BLaER1 treated with 17β-estradiol and CSF1 and Interleukin-3, amounts not matched to agents 10 nM and 100 nM (cell line): Measurements from ENCODE around the gene SDR9C7.
"Not testable (repeated sequence)": the region's sequence is repeated elsewhere in the genome, so short reads cannot be mapped to it uniquely, and the experiment has no call there.

ENCODE experiments used
- H3K27ac ChIP-seq, 11 experiments: shearing (Covaris generic); formaldehyde crosslinking; 2 replicates each; pipeline ENCODE4 v1.8.1; 2022
- H3K27me3 ChIP-seq, 11 experiments: shearing (Covaris generic); formaldehyde crosslinking; 2 replicates each; pipeline ENCODE4 v1.8.1; 2022
- H3K36me3 ChIP-seq, 11 experiments: shearing (Covaris generic); formaldehyde crosslinking; 2 replicates each; pipeline ENCODE4 v1.8.1; 2022
- H3K4me1 ChIP-seq, 10 experiments: shearing (Covaris generic); formaldehyde crosslinking; 2 replicates each; pipeline ENCODE4 v1.8.1; 2022
- H3K4me2 ChIP-seq, 11 experiments: shearing (Covaris generic); formaldehyde crosslinking; 2 replicates each; pipeline ENCODE4 v1.8.1; 2022
- H3K4me3 ChIP-seq, 10 experiments: shearing (Covaris generic); formaldehyde crosslinking; 2 replicates each; pipeline ENCODE4 v1.8.1; 2022
- H3K9ac ChIP-seq, 11 experiments: shearing (Covaris generic); formaldehyde crosslinking; 2 replicates each; pipeline ENCODE4 v1.8.1; 2022
- H3K9me3 ChIP-seq, 11 experiments: shearing (Covaris generic); formaldehyde crosslinking; replicated peaks in 1 of 11; 2 replicates each; pipeline ENCODE4 v1.8.1; 2022
- H4K20me1 ChIP-seq, 11 experiments: shearing (Covaris generic); formaldehyde crosslinking; 2 replicates each; pipeline ENCODE4 v1.8.1; 2022
- Cebpa-rat ChIP-seq, 11 experiments: shearing (Covaris generic); IDR thresholded peaks; 2 replicates each; pipeline ENCODE4 v1.8.1; 2022

SDR9C7 gene

GRCh38 chr12:56933826-56934625 lies at the start of gene SDR9C7:
Gene SDR9C7 (minus strand): TSS chr12:56934408. CDS start chr12:56934261, 147 bp downstream.
- Histone ChIP-seq H3K27me3 (no peaks in the 10 kb centered on the region), H3K9ac (no peak within 1 kb of the TSS), H3K4me3 (no peak within 1 kb of the TSS), H3K36me3 (no peaks in the 10 kb centered on the region), H3K4me1 (peaks cover 0 to 35% (median 13%) of the 10 kb centered on the region in 10 experiments; a peak in 16 of 20 replicates), H4K20me1 (no peaks in the 10 kb centered on the region), H3K9me3 (0 out of 22 replicates have a peak, but pooled peaks cover 0 to 5% (median 0%) of the 10 kb centered on the region in 11 experiments), H3K4me2 (peak within 1 kb of the TSS in 4 of 11 experiments; percentile 18 to 87 (median 76); a peak in 7 of 22 replicates), H3K27ac (peak within 1 kb of the TSS in 1 of 11 experiments; percentile 18; a peak in 2 of 22 replicates)
- no peak for TF ChIP-seq Cebpa-rat (IDR thresholded peaks at IDR 0.05)

GRCh38 chr12:56983386-56983785 lies 49.2 kb upstream of the SDR9C7 start:
- no peaks in the 10 kb centered on the region for H3K27me3 ChIP-seq
- no peak for TF ChIP-seq Cebpa-rat (IDR thresholded peaks at IDR 0.05)
- peaks cover 13 to 24% (median 16%) of the 10 kb centered on the region in 10 experiments for H3K4me1 ChIP-seq
- H3K4me3 ChIP-seq: no peak overlapping the region
- H4K20me1 ChIP-seq: no peaks in the 10 kb centered on the region
- no peak overlapping the region for H3K9ac ChIP-seq
- no peak overlapping the region for H3K4me2 ChIP-seq
- H3K36me3 ChIP-seq: no peaks in the 10 kb centered on the region
- H3K27ac ChIP-seq: no peak overlapping the region
- no peaks in the 10 kb centered on the region; a peak in 1 of 22 replicates for H3K9me3 ChIP-seq

GRCh38 chr12:56982578-56983236 lies 48.5 kb upstream of the SDR9C7 start:
- not testable (repeated sequence) for H3K27ac ChIP-seq, H3K36me3 ChIP-seq
- peaks cover 6 to 18% (median 9%) of the 10 kb centered on the region in 10 experiments for H3K4me1 ChIP-seq

DNA sequence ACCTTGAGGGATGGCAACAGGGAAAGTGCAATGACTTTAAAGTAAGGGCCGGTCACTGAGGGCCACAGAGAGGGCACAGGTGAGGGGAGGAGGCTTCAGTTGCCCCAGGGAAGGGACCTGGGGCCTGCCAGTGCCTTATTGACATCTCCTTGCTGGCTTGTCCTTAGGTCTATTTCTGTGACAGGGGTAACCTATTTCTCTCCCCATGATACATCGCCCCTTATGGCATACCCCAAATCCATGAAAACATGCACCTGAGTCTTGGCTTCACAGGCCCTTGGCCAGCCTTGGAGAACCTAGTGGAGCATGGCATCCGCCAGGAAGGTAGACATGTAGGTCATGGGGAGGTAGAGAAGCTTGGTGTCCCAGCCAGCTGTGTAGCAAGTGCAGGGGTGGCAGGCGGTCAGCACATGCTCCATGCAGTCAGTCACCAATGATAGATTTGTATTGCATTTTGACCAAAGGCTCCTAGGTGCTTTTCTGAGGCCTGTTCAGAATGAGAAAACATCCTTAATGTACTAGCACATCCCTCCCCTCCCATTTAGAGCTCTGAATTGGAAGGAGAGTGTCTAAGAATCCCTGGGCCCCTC lies 46.8 kb upstream of the SDR9C7 start:
- Histone ChIP-seq H3K4me3 (no peak overlapping the region), H3K36me3 (no peaks in the 10 kb centered on the region), H3K27ac (no peak overlapping the region), H3K27me3 (no peaks in the 10 kb centered on the region), H3K9me3 (peaks cover 0 to 6% (median 0%) of the 10 kb centered on the region in 11 experiments; a peak in 1 of 22 replicates), H3K4me1 (peaks cover 0 to 8% (median 0%) of the 10 kb centered on the region in 10 experiments; a peak in 2 of 20 replicates), H3K9ac (no peak overlapping the region), H3K4me2 (no peak overlapping the region), H4K20me1 (no peaks in the 10 kb centered on the region)
- TF ChIP-seq Cebpa-rat (IDR thresholded peaks at IDR 0.05): no peak

More at GRCh38 chr12:56982578-56983236, 48.5 kb upstream of the SDR9C7 start:
- not testable (repeated sequence) for H3K27me3 ChIP-seq, H3K4me3 ChIP-seq, H4K20me1 ChIP-seq, H3K9me3 ChIP-seq, H3K9ac ChIP-seq, H3K4me2 ChIP-seq

DNA sequence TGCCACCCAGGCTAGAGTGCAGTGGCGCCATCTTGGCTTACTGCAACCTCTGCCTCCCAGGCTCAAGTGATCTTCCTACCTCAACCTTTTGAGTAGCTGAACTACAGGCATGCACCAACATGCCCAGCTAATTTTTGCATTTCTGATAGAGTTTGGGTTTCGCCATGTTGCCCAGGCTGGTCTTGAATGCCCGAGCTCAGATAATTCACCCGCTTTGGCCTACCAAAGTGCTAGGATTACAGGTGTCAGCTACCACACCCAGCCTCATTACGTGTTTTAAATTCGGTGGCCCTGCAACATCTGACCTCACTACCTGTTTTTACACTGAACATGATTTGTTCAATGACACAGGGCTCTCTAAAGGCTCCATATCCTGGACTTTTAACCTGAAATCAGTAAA lies 46.1 kb upstream of the SDR9C7 start:
- Histone ChIP-seq H4K20me1 (no peaks in the 10 kb centered on the region), H3K9ac (no peak overlapping the region), H3K27ac (no peak overlapping the region), H3K36me3 (no peaks in the 10 kb centered on the region), H3K4me3 (no peak overlapping the region), H3K27me3 (no peaks in the 10 kb centered on the region), H3K4me2 (no peak overlapping the region), H3K9me3 (peaks cover 0 to 6% (median 0%) of the 10 kb centered on the region in 11 experiments; a peak in 1 of 22 replicates), H3K4me1 (peaks cover 0 to 8% (median 0%) of the 10 kb centered on the region in 10 experiments; a peak in 2 of 20 replicates)
- no peak for TF ChIP-seq Cebpa-rat (IDR thresholded peaks at IDR 0.05)

DNA sequence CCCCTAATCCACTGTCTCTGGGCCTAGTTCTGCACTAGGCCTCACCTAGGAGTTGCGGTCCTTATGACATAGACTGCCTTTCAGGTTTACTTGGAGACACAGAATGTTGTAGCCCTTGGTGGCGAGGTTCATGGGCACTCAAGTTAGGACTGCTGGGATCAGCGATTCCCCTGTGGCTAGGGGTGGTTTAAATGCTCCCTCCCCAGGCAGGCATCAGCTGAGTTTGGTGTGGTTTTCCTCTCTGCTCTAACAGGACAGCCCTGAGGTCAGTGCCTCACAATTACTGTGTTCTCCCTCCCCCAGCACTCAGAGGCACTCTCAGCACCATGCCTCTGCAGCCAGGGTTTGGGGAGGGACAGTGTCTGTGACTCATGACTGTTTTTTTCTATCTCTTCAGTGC lies 45.4 kb upstream of the SDR9C7 start:
- H4K20me1 ChIP-seq: no peaks in the 10 kb centered on the region
- H3K4me1 ChIP-seq: peaks cover 0 to 8% (median 0%) of the 10 kb centered on the region in 10 experiments; a peak in 2 of 20 replicates
- peaks cover 0 to 6% (median 0%) of the 10 kb centered on the region in 11 experiments; a peak in 1 of 22 replicates for H3K9me3 ChIP-seq
- no peaks in the 10 kb centered on the region for H3K36me3 ChIP-seq
- peak overlapping the region in 2 of 11 experiments; percentile 12 to 41; a peak in 3 of 22 replicates for H3K4me2 ChIP-seq
- no peak overlapping the region for H3K4me3 ChIP-seq
- no peak overlapping the region for H3K27ac ChIP-seq
- TF ChIP-seq Cebpa-rat (IDR thresholded peaks at IDR 0.05): no peak
- no peaks in the 10 kb centered on the region for H3K27me3 ChIP-seq
- H3K9ac ChIP-seq: no peak overlapping the region

DNA sequence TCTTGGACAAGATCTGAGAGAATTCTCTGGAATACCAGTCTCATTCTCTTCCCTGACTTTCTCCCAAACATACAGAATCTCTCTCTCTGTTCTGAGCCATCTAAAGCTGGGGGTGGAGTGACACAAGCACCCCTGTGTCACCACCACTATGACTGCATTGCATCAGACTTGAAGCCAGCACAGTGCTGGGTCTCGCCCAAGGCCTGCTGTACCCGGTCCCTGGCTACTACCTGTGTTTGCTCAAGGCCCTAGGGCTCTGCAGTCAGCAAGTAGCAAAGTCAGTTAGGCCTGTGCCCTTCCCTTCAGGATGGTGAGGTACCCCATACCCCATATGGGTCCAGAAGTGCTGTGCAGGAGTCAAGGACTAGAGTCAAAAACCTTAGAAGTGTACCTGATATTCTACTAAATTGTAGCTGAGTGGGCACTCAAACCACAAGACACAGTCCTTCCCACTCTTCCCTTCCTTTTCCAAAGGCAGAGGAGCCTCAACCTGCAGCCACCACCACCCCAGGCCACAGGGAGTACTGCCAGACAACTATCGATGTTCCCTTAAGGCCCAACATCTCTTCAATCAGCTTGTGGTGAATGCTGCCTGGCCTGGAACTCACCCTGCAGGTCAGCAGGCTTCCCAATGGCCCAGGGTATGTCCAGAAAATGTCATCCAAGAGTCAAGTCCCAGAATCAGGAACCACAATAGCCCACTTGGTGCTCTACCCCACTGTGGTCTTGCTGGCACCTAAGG lies 44.4 kb upstream of the SDR9C7 start:
- Histone ChIP-seq H3K9ac (no peak overlapping the region), H3K27ac (no peak overlapping the region), H4K20me1 (no peaks in the 10 kb centered on the region), H3K4me1 (peaks cover 0 to 8% (median 0%) of the 10 kb centered on the region in 10 experiments; a peak in 2 of 20 replicates), H3K4me3 (no peak overlapping the region), H3K27me3 (no peaks in the 10 kb centered on the region), H3K36me3 (no peaks in the 10 kb centered on the region), H3K4me2 (no peak overlapping the region), H3K9me3 (peaks cover 0 to 6% (median 0%) of the 10 kb centered on the region in 11 experiments; a peak in 1 of 22 replicates)
- TF ChIP-seq Cebpa-rat (IDR thresholded peaks at IDR 0.05): no peak

- not testable (repeated sequence) for H3K9me3 ChIP-seq, H3K4me3 ChIP-seq, H3K27ac ChIP-seq
Measured at GRCh38 chr12:56977361-56977760, 43.2 kb upstream of the SDR9C7 start.

DNA sequence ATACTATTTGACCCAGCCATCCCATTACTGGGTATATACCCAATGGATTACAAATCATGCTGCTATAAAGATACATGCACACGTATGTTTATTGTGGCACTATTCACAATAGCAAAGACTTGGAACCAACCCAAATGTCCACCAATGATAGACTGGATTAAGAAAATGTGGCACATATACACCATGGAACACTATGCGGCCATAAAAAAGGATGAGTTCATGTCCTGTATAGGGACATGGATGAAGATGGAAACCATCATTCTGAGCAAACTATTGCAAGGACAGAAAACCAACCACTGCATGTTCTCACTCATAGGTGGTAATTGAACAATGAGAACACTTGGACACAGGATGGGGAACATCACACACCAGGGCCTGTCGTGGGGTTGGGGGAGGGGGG lies 40.0 kb upstream of the SDR9C7 start:
- H3K9ac ChIP-seq, H3K9me3 ChIP-seq, H3K36me3 ChIP-seq, H3K27me3 ChIP-seq, H4K20me1 ChIP-seq, H3K27ac ChIP-seq, H3K4me3 ChIP-seq, H3K4me2 ChIP-seq, H3K4me1 ChIP-seq: not testable (repeated sequence)

More at GRCh38 chr12:56977361-56977760, 43.2 kb upstream of the SDR9C7 start:
- H3K4me2 ChIP-seq, H3K9ac ChIP-seq, H3K4me1 ChIP-seq, H3K27me3 ChIP-seq, H3K36me3 ChIP-seq, H4K20me1 ChIP-seq: not testable (repeated sequence)

- H3K36me3 ChIP-seq, H3K4me1 ChIP-seq, H3K27me3 ChIP-seq, H4K20me1 ChIP-seq, H3K9ac ChIP-seq, H3K27ac ChIP-seq, H3K4me3 ChIP-seq: not testable (repeated sequence)
- Histone ChIP-seq H3K9me3 (peaks cover 4 to 13% (median 11%) of the 10 kb centered on the region in 11 experiments; a peak in 18 of 22 replicates), H3K4me2 (peak overlapping the region in 4 of 11 experiments; percentile 33 to 55 (median 48); a peak in 6 of 22 replicates)
Measured at GRCh38 chr12:56968910-56969309, 34.7 kb upstream of the SDR9C7 start.

DNA sequence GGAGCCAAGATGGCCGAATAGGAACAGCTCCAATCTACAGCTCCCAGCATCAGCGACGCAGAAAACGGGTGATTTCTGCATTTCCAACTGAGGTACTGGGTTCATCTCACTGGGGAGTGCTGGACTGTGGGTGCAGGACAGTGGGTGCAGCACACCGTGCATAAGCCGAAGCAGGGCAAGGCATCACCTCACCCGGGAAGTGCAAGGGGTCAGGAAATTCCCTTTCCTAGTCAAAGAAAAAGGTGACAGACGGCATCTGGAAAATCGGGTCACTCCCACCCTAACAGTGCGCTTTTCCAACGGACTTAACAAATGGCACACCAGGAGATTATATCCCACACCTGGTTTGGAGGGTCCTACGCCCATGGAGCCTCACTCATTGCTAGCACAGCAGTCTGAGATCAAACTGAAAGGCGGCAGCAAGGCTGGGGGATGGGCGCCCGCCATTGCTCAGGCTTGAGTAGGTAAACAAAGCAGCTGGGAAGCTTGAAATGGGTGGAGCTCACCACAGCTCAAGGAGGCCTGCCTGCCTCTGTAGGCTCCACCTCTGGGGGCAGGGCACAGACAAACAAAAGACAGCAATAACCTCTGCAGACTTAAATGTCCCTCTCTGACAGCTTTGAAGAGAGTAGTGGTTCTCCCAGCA lies 31.9 kb upstream of the SDR9C7 start:
- not testable (repeated sequence) for H3K9ac ChIP-seq, H3K27ac ChIP-seq, H3K27me3 ChIP-seq, H4K20me1 ChIP-seq, H3K4me2 ChIP-seq, H3K36me3 ChIP-seq, H3K4me3 ChIP-seq
- H3K9me3 ChIP-seq: peaks cover 8 to 28% (median 21%) of the 10 kb centered on the region in 11 experiments; a peak in 20 of 22 replicates
- peaks cover 0 to 16% (median 0%) of the 10 kb centered on the region in 10 experiments; a peak in 7 of 20 replicates for H3K4me1 ChIP-seq

DNA sequence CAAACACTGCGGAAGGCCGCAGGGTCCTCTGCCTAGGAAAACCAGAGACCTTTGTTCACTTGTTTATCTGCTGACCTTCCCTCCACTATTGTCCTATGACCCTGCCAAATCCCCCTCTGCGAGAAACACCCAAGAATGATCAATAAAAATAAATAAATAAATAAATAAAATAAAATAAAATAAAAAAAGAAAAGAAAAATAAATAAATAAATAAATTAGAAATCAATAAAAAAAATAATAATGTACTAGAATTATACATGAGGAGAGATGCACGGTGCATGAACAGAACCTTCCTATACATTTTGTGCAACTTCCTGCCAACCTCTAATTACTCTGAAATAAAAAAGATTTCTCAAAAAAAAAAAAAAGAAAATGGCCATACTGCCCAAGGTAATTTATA lies 30.9 kb upstream of the SDR9C7 start:
- not testable (repeated sequence) for H3K36me3 ChIP-seq, H3K27ac ChIP-seq, H4K20me1 ChIP-seq, H3K4me2 ChIP-seq, H3K4me3 ChIP-seq, H3K9ac ChIP-seq, H3K27me3 ChIP-seq
- Histone ChIP-seq H3K4me1 (peaks cover 0 to 16% (median 0%) of the 10 kb centered on the region in 10 experiments; a peak in 7 of 20 replicates), H3K9me3 (peaks cover 8 to 28% (median 21%) of the 10 kb centered on the region in 11 experiments; a peak in 20 of 22 replicates)
